Small intestine (tissue), 7 donors: ENCODE data around the gene DPYSL5. TPM values are rescaled to one million over a fixed set of nuclear protein-coding genes. Genes with fewer than 3 reads are reported as not detected.

ENCODE experiments used
- DNase-seq, 2 donors: peaks; one replicate each; pipeline versions ENCODE4 v3.0.0 to v3.0.0-alpha.2; 2013
- FAIRE-seq: peaks from 2 replicates; lab custom pipeline; 2012; peaks lifted over from hg19 to GRCh38; lab: Jason Lieb, UNC
- H3K27ac ChIP-seq, 3 donors: one replicate each; pipeline ENCODE4 v1.5.1; 2013; ENCODE audit warnings: low read length in 2 of 3, mild to moderate bottlenecking in 2 of 3, control low read depth in 1 of 3, inconsistent platforms in 1 of 3, low read depth in 1 of 3, moderate library complexity in 1 of 3
- H3K27me3 ChIP-seq, 3 donors: one replicate each; pipeline ENCODE4 v1.6.1; 2013; ENCODE audit warnings: low read length in 3 of 3, inconsistent platforms in 1 of 3; ENCODE audit not compliant: control insufficient read depth in 3 of 3, insufficient read depth in 3 of 3
- H3K36me3 ChIP-seq, 3 donors: one replicate each; pipeline ENCODE4 v1.6.1; 2013; ENCODE audit warnings: low read length in 3 of 3, inconsistent platforms in 1 of 3, low read depth in 1 of 3, mild to moderate bottlenecking in 1 of 3, moderate library complexity in 1 of 3; ENCODE audit not compliant: control insufficient read depth in 3 of 3, insufficient read depth in 2 of 3
- H3K4me1 ChIP-seq, 3 donors: one replicate each; pipeline ENCODE4 v1.6.1; 2013; ENCODE audit warnings: low read length in 2 of 3, inconsistent platforms in 1 of 3, low read depth in 1 of 3, mild to moderate bottlenecking in 1 of 3, moderate library complexity in 1 of 3; ENCODE audit not compliant: control insufficient read depth in 3 of 3, insufficient read depth in 2 of 3
- H3K4me3 ChIP-seq, 3 donors: one replicate each; pipeline ENCODE4 v1.5.1; 2013; ENCODE audit warnings: low read length in 3 of 3, control low read depth in 1 of 3, inconsistent platforms in 1 of 3, low read depth in 1 of 3, mild to moderate bottlenecking in 1 of 3, moderate library complexity in 1 of 3
- H3K9me3 ChIP-seq, 2 donors: one replicate each; pipeline ENCODE4 v1.6.1; 2013; ENCODE audit warnings: low read depth in 1 of 2, low read length in 1 of 2; ENCODE audit not compliant: control insufficient read depth in 2 of 2, insufficient read depth in 1 of 2
- WGBS, 3 donors: extraction: QIAGEN DNeasy Blood & Tissue Kit; methylation state at CpG; one replicate each; pipeline ENCODE4 v1.1.7; 2013; 5-methylcytosine and 5-hydroxymethylcytosine counted together
- polyA plus RNA-seq, 4 donors: library from polyadenylated mRNA; stranded (reverse) in 3 of 4; unstranded in 1 of 4; fragments of 200-250 nt in 3 of 4; fragments of 120-200 nt in 1 of 4; gene quantifications; one replicate each; pipeline versions ENCODE4 v1.2.1 to v1.2.3, GENCODE V29; 2013
- donor health status: healthy with polysubstance abuse.
- donor health status: control.
- donor health status: control.
- donor health status: Bipolar disorder and iron deficiency.
- donor health status: healthy.

DPYSL5 gene
- polyA plus RNA-seq, 4 donors = 0.27 to 1.2 (median 0.50) TPM; not detected in 1

GRCh38 chr2:26855466-26855865 lies 7.5 kb downstream of the DPYSL5 start:
- DNase-seq (no peak), FAIRE-seq (no peak)
- WGBS, 3 donors = 74 to 84% (median 83%) methylated on average over 7 of the region's 7 CpGs
- Histone ChIP-seq H3K4me3 (no peak overlapping the region), H3K27me3 (peaks cover 0 to 32% (median 11%) of the 10 kb centered on the region in 3 donors), H3K36me3 (no peaks in the 10 kb centered on the region), H3K4me1 (no peaks in the 10 kb centered on the region), H3K9me3 (no peaks in the 10 kb centered on the region), H3K27ac (no peak overlapping the region)

DNA sequence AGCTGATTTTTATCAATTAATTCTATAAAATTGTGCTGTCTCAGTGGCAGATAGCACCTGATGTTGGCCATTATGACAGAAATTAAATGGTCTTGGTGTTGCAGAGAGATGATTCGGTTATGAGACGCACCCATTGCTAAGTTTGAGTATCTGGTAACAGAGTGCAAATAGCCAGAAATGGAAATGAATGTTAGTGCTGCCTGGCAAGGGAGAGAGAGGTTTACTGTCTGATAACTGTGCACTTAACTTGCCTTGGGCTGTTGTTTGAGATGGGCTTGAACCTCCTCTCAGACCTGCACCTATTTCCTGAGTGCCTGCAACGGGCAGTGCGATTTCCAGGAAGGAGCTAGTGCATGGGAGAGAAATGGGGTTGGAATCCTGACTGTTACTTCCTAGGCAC lies 11.7 kb downstream of the DPYSL5 start:
- FAIRE-seq (no peak), DNase-seq (no peak)
- WGBS, 3 donors = 80 to 86% (median 85%) methylated on average over 4 of the region's 4 CpGs
- Histone ChIP-seq H3K4me3 (no peak overlapping the region), H3K27me3 (peaks cover 0 to 15% (median 2%) of the 10 kb centered on the region in 3 donors), H3K27ac (no peak overlapping the region), H3K4me1 (no peaks in the 10 kb centered on the region), H3K36me3 (no peaks in the 10 kb centered on the region), H3K9me3 (no peaks in the 10 kb centered on the region)

DNA sequence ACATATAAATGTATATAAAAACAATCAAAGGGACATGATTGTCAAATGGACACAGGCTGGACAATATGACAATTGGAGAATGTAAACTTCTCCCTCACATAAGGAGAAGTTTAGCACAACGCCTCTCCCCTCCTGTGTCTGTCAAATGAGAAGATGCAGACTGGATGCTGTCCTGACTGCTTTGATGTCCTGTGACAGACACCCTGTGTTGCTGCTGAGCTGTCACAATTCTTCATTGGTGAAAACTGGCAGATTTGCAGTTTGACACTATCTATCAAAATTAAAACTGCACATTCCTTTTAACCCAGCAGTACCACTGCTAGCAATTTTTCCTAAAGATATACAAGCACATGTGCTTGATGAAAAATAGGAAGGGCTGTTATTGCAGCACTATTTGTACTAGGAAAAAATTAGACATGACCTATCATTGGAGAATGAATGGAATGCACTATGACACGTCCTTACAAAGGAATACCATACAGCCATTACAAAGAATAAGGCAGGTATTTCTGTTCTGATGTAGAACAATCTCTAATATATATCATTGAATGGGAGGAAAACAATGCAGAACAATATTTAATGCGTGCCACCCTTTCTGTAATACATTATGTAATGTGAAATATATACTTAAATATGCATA lies 12.4 kb downstream of the DPYSL5 start:
- FAIRE-seq (no peak), DNase-seq (no peak)
- 53 to 65% (median 53%) methylated on average over 3 of the region's 3 CpGs for WGBS, 3 donors
- Histone ChIP-seq H3K27ac (no peak overlapping the region), H3K4me3 (no peak overlapping the region), H3K4me1 (no peaks in the 10 kb centered on the region), H3K36me3 (no peaks in the 10 kb centered on the region), H3K27me3 (peaks cover 0 to 15% (median 2%) of the 10 kb centered on the region in 3 donors), H3K9me3 (no peaks in the 10 kb centered on the region)

DNA sequence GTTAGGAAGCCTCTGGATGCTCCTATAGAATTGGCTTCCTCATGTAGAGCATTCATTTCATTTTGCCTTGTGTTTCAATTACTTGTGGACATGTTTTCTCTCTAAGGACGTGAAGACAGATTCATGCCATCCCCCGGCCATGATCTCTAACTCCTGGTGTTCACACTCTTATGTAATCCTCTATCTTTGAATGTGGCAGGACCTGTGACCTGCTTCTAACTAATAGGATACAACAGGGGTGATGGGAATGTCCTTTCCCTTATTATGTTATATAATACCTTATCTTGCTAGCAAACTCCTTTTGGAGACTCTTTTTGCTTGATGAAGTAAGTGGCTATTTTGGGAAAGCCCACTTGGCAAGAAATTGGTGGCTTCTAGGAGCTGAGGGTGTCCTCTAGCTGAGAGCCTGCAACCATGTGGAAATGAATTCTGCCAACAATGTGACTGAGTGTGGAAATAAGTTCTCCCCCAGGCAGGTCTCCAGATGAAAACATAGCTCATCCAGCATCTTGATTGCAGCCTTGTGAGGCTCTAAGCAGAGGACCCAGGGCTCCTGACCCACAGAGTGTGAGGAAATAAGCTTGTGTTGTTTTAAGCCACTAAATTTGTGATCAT lies 13.8 kb downstream of the DPYSL5 start:
- Histone ChIP-seq H3K4me1 (no peaks in the 10 kb centered on the region), H3K36me3 (no peaks in the 10 kb centered on the region), H3K27me3 (peaks cover 0 to 15% (median 0%) of the 10 kb centered on the region in 3 donors), H3K4me3 (no peak overlapping the region), H3K9me3 (no peaks in the 10 kb centered on the region), H3K27ac (no peak overlapping the region)
- FAIRE-seq (no peak), DNase-seq (no peak)
- 65 to 84% (median 73%) methylated on average over 2 of the region's 2 CpGs for WGBS, 3 donors

GRCh38 chr2:26864226-26864625 lies 16.3 kb downstream of the DPYSL5 start:
- H3K27me3 ChIP-seq = peaks cover 0 to 12% (median 0%) of the 10 kb centered on the region in 3 donors
- H3K4me1 ChIP-seq = no peaks in the 10 kb centered on the region
- WGBS, 3 donors = 69 to 83% (median 80%) methylated on average over 2 of the region's 2 CpGs
- H3K36me3 ChIP-seq = no peaks in the 10 kb centered on the region
- H3K27ac ChIP-seq = no peak overlapping the region
- FAIRE-seq = no peak
- DNase-seq = no peak
- no peak overlapping the region for H3K4me3 ChIP-seq
- no peaks in the 10 kb centered on the region for H3K9me3 ChIP-seq

DNA sequence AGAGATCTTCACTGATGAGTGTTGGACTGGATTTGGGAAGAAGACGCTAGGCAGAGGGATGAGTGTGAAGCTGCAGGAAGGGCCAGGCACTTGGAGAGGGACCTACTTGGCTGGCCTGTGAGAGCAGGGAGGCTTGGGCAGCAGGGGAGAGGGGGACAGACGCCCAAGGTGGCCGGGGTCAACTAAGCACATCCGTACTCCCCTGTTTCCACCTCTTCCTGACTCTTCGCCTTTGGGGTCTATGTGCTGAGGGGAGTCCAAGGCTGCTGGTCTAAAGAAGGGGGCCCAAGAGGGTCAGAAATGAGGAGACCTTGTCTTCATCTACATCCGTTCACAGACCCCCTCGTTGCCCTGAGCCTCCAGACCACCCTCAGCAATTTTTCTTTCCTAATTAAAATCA lies 16.7 kb downstream of the DPYSL5 start:
- Histone ChIP-seq H3K27me3 (peaks cover 0 to 9% (median 0%) of the 10 kb centered on the region in 3 donors), H3K4me1 (no peaks in the 10 kb centered on the region), H3K27ac (no peak overlapping the region), H3K36me3 (no peaks in the 10 kb centered on the region), H3K4me3 (no peak overlapping the region), H3K9me3 (no peaks in the 10 kb centered on the region)
- 79 to 85% (median 82%) methylated on average over 7 of the region's 7 CpGs for WGBS, 3 donors
- FAIRE-seq (no peak), DNase-seq (no peak)

GRCh38 chr2:26870585-26871095 lies 22.7 kb downstream of the DPYSL5 start:
- no peak for FAIRE-seq

GRCh38 chr2:26873286-26873983 lies 25.5 kb downstream of the DPYSL5 start:
- FAIRE-seq (no peak), DNase-seq (no peak)
- H3K27me3 ChIP-seq = peaks cover 0 to 7% (median 1%) of the 10 kb centered on the region in 3 donors
- H3K36me3 ChIP-seq = no peaks in the 10 kb centered on the region
- H3K4me1 ChIP-seq = no peaks in the 10 kb centered on the region
- WGBS, 3 donors = 62 to 75% (median 67%) methylated on average over 6 of the region's 6 CpGs
- no peaks in the 10 kb centered on the region for H3K9me3 ChIP-seq
- no peak overlapping the region for H3K27ac ChIP-seq
- no peak overlapping the region for H3K4me3 ChIP-seq

More at GRCh38 chr2:26870585-26871095, 22.7 kb downstream of the DPYSL5 start:
- DNase-seq = no peak
- no peak overlapping the region for H3K27ac ChIP-seq
- peaks cover 0 to 7% (median 1%) of the 10 kb centered on the region in 3 donors for H3K27me3 ChIP-seq
- no peaks in the 10 kb centered on the region for H3K36me3 ChIP-seq
- H3K9me3 ChIP-seq = no peaks in the 10 kb centered on the region
- H3K4me1 ChIP-seq = no peaks in the 10 kb centered on the region
- 85 to 88% (median 87%) methylated on average over 4 of the region's 4 CpGs for WGBS, 3 donors
- H3K4me3 ChIP-seq = no peak overlapping the region
